Body of pancreas (tissue), 4 donors: Measurements from ENCODE around the gene CDK4. TPM values are rescaled to one million over a fixed set of nuclear protein-coding genes. Genes with fewer than 3 reads are reported as not detected.
"Not testable (repeated sequence)": the region's sequence is repeated elsewhere in the genome, so short reads cannot be mapped to it uniquely, and the experiment has no call there.

ENCODE experiments used
- ATAC-seq: fragments of 150-250 bp; one replicate; pipeline ENCODE4 v1.9.1; 2016
- DNase-seq, 4 donors: peaks; one replicate each; pipeline ENCODE4 v3.0.0-alpha.2; 2019
- H3K27ac ChIP-seq, 4 donors: fragments of 200-600 bp; sonication (generic); 1 replicate in 3 of 4; 2 replicates in 1 of 4; pipeline versions ENCODE4 v1.5.1 to v1.6.1; 2016 to 2019; ENCODE audit warnings: mild to moderate bottlenecking in 1 of 4, mixed read lengths in 1 of 4, moderate library complexity in 1 of 4
- H3K27me3 ChIP-seq, 2 donors: fragments of 200-600 bp; sonication (generic); one replicate each; pipeline ENCODE4 v1.6.0; 2016; ENCODE audit warnings: mild to moderate bottlenecking in 1 of 2
- H3K36me3 ChIP-seq, 2 donors: fragments of 200-600 bp; sonication (generic); replicated peaks in 1 of 2; 2 replicates each; pipeline ENCODE4 v1.5.1; 2016; ENCODE audit warnings: low read depth in 2 of 2; ENCODE audit not compliant: insufficient read depth in 1 of 2
- H3K4me1 ChIP-seq: fragments of 200-600 bp; sonication (generic); one replicate; pipeline ENCODE4 v1.6.0; 2016
- H3K4me3 ChIP-seq, 2 donors: fragments of 200-600 bp; sonication (generic); 1 replicate in 1 of 2; 2 replicates in 1 of 2; pipeline ENCODE4 v1.5.1; 2016 to 2019
- H3K9me3 ChIP-seq, 3 donors: fragments of 200-600 bp; sonication (generic); 1 replicate in 2 of 3; 2 replicates in 1 of 3; pipeline ENCODE4 v1.5.1; 2016
- POLR2A ChIP-seq, 3 donors: fragments of 450-650 bp; IDR thresholded peaks; one replicate each; pipeline ENCODE4 v1.6.1; 2016; ENCODE audit warnings: antibody characterized with exemption in 3 of 3, mild to moderate bottlenecking in 2 of 3
- WGBS, 2 donors: methylation state at CpG; one replicate each; pipeline ENCODE4 v1.1.5; 2017; 5-methylcytosine and 5-hydroxymethylcytosine counted together
- intact Hi-C: fragments of 100-400 bp; cut with DNase I; formaldehyde crosslinking; loops from one replicate; pipeline ENCODE4 v1.15.1; 2023
- total RNA-seq, 2 donors: library from RNA; depleted of rRNA; stranded (reverse); fragments of >200 nt; gene quantifications; one replicate each; pipeline ENCODE4 v1.1.0, GENCODE V29; 2016
- TF ChIP-seq, protein P1 (sequence below), 7 experiments: fragments of 450-650 bp in 4 of 7; fragments of 200-600 bp in 3 of 7; sonication (generic) in 3 of 7; IDR thresholded peaks; one replicate each; pipeline ENCODE4 v1.5.1; 2016 to 2019; ENCODE audit warnings: antibody characterized with exemption in 7 of 7

CDK4 gene
- total RNA-seq, 2 donors from 2014 or later = 27.0 to 81.2 TPM

DNA sequence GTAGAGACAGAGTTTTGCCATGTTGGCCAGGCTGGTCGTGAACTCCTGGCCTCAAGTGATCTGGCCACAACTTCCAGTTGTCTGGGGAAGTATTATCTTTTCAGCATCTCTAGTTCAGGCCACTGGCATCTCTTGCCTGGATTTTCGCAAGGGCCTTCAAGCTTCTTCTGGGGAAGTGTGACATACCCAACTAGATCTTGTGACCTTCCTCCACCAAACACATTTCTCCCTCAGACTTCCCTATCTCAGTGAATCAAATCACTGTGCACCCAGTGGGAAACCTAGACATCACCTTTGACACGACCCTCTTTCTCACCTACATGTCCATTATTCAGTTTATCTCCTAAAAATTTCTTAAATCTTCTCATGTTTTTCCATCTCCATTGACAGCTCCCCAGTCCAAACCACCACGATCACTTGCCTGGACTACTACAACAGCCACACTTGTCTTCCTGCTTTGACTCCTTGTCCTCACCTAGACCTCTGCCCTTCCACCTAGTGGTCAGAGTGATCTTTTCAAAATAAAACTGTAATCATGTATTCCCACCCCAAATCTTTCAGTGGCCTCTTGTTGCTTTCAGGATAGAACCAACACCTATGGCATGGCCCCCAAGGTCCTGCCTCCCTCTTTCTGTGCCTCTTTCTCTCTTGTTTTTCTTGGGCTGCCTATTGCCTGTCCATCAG lies 23.6 kb upstream of the CDK4 start:
- DNase-seq = no peak
- Histone ChIP-seq H3K27ac (no peak overlapping the region), H3K4me1 (peaks cover 41% of the 10 kb centered on the region), H3K4me3 (no peak overlapping the region), H3K9me3 (no peaks in the 10 kb centered on the region), H3K36me3 (no peaks in the 10 kb centered on the region), H3K27me3 (no peaks in the 10 kb centered on the region)
- intact Hi-C loops = no loop called here
- no peak for ATAC-seq
- TF ChIP-seq, protein P1, sequence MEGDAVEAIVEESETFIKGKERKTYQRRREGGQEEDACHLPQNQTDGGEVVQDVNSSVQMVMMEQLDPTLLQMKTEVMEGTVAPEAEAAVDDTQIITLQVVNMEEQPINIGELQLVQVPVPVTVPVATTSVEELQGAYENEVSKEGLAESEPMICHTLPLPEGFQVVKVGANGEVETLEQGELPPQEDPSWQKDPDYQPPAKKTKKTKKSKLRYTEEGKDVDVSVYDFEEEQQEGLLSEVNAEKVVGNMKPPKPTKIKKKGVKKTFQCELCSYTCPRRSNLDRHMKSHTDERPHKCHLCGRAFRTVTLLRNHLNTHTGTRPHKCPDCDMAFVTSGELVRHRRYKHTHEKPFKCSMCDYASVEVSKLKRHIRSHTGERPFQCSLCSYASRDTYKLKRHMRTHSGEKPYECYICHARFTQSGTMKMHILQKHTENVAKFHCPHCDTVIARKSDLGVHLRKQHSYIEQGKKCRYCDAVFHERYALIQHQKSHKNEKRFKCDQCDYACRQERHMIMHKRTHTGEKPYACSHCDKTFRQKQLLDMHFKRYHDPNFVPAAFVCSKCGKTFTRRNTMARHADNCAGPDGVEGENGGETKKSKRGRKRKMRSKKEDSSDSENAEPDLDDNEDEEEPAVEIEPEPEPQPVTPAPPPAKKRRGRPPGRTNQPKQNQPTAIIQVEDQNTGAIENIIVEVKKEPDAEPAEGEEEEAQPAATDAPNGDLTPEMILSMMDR (IDR thresholded peaks at IDR 0.05) = peak in 1 of 7 experiments; percentile 8
- no peak for TF ChIP-seq POLR2A (IDR thresholded peaks at IDR 0.05)
- WGBS, 2 donors = 72 to 75% methylated on average over 4 of the region's 4 CpGs

DNA sequence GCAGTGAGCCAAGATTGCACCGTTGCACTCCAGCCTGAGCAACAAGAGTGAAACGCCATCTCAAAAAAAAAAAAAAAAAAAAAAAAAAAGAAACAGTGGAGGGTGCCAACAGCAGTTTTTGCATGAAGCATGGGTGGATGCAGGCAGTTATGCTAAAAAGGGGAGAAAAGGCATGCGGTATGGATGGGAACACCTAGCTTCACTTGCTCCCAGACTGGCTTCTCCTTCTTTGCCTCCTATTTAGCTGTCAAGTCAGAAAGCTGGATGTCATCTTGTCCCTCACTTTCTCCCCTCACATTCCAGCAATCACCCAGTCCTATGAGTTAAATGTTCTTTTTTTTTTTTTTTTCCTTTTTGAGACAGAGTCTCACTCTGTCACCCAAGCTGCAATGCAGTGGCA lies 22.9 kb upstream of the CDK4 start:
- TF ChIP-seq POLR2A (IDR thresholded peaks at IDR 0.05) = no peak
- TF ChIP-seq, protein P1 (IDR thresholded peaks at IDR 0.05) = no peak
- ATAC-seq = no peak
- no peaks in the 10 kb centered on the region for H3K9me3 ChIP-seq

DNA sequence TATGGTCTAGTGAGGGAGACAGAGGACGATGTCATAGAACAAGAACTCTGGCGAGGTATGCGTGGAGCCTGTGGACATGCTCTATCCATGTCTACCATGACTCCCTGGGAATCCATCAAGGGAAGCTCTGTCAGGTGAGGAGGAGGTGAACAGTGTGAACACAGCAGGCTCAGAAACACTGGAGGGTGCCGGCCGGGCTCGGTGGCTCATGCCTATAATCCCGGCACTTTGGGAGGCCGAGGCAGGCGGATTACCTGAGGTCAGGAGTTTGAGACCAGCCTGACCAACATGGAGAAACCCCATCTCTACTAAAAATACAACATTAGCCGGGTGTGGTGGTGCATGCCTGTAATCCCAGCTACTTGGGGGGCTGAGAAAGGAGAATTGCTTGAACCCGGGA lies 22.5 kb upstream of the CDK4 start:
- H3K27ac ChIP-seq, ATAC-seq, H3K4me3 ChIP-seq, DNase-seq, H3K27me3 ChIP-seq, H3K9me3 ChIP-seq, H3K36me3 ChIP-seq, intact Hi-C loops: not testable (repeated sequence)
- peaks cover 46% of the 10 kb centered on the region for H3K4me1 ChIP-seq
- 92 to 96% methylated on average over 11 of the region's 11 CpGs for WGBS, 2 donors

More for the DNA sequence above, 22.9 kb upstream of the CDK4 start:
- Histone ChIP-seq H3K27me3 (no peaks in the 10 kb centered on the region), H3K27ac (no peak overlapping the region), H3K36me3 (peaks cover 0 to 3% of the 10 kb centered on the region in 2 donors), H3K4me1 (peaks cover 46% of the 10 kb centered on the region), H3K4me3 (no peak overlapping the region)
- no peak for DNase-seq
- WGBS, 2 donors = 75 to 86% methylated on average over 3 of the region's 3 CpGs
- intact Hi-C loops = no loop called here

DNA sequence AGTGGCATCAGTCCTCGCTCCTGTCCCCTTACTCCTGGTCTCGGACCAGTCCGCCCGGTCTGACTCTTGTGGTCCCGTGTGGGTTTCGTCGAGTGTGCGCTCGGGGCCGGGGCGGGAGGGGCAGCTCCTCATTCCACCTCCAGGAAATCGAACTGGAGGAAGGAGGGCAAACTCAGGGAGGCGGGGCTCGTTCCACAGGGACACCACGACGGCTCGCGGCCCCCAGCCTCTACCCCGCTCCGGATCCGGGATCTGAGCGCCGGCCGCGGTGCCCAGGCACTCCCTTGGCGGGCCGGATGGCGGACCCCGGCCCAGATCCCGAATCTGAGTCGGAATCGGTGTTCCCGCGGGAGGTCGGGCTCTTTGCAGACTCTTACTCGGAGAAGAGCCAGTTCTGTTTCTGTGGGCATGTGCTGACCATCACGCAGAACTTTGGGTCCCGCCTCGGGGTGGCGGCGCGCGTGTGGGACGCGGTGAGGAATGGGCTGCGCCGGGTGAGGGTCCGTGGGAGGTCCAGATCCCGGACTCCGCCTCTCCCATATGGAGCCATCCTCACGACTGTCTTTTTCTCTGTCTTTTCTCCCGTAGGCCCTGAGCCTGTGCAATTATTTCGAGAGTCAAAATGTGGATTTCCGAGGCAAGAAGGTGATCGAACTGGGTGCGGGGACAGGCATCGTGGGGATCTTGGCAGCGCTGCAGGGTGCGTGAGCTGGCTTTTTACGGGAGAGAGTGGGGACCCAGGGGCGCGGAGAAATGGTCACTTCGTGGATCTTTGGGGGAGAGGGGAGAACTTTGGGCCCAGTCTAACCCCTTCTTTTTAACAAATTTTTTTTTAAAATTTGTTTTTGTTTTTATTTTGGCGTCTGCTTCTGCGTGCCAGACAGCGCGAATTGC lies 20.6 kb upstream of the CDK4 start, which contains the start of gene EEF1AKMT3:
Gene EEF1AKMT3, plus strand, starts transcription at position 186 of the 894 bp plus-strand sequence. Its CDS starts 111 bp downstream, at position 297.
- no peaks in the 10 kb centered on the region for H3K27me3 ChIP-seq
- H3K27ac ChIP-seq = peak within 1 kb of the TSS; percentile 78 to 95 (median 90)
- H3K4me3 ChIP-seq = peak within 1 kb of the TSS; percentile 32 to 69
- 1 to 4% methylated on average over 31 to 67 of the region's 67 CpGs for WGBS, 2 donors
- no peaks in the 10 kb centered on the region for H3K9me3 ChIP-seq
- DNase-seq (peak; percentile 71 to 81 (median 77)), ATAC-seq (peak; percentile 68)
- intact Hi-C loops = no loop called here
- TF ChIP-seq, protein P1 (IDR thresholded peaks at IDR 0.05) = peak in 2 of 7 experiments; percentile 2 to 7
- peak in 1 of 3 donors; percentile 23 for TF ChIP-seq POLR2A (IDR thresholded peaks at IDR 0.05)
- H3K4me1 ChIP-seq = peaks cover 38% of the 10 kb centered on the region
- H3K36me3 ChIP-seq = peaks cover 0 to 6% of the 10 kb centered on the region in 2 donors

DNA sequence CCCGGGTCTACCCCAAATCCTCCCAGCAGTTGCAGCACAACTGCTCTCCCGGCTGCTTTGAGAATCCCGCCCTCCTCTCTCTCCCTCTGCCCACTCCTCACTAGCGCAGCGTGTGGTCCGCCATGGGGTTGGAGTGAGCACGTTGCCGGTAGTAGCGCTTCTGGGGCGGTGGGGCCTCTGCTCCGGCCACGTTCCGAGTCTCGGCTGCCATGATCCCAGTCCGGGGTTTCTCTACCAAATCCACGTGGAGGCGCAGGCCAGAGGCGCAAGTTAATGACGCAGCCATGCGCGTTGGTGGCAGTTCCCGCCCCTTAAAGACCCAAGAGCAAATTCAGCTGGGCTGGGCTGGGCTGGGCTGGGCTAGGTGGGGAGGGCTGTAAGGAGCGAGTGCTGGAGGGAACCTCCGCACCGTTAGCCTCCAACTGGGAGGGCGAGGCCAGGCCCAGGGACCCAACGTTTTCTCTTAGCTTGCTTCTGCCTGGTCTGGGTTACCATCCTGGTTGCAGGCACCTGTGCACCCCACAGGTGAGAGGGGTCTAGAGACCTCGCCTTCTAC lies 19.8 kb upstream of the CDK4 start, which contains the start of gene METTL1:
Gene METTL1, minus strand, starts transcription at position 233 of the 556 bp plus-strand sequence. Its CDS starts 22 bp downstream, at position 211.
- Histone ChIP-seq H3K9me3 (no peaks in the 10 kb centered on the region), H3K27ac (peak within 1 kb of the TSS; percentile 78 to 95 (median 90)), H3K27me3 (no peaks in the 10 kb centered on the region), H3K36me3 (peaks cover 0 to 6% of the 10 kb centered on the region in 2 donors), H3K4me3 (peak within 1 kb of the TSS; percentile 32 to 69), H3K4me1 (peaks cover 40% of the 10 kb centered on the region)
- intact Hi-C loops = no loop called here
- 0% methylated on average over 22 to 28 of the region's 28 CpGs for WGBS, 2 donors
- peak; percentile 42 to 89 (median 82) for TF ChIP-seq POLR2A (IDR thresholded peaks at IDR 0.05)
- TF ChIP-seq, protein P1 (IDR thresholded peaks at IDR 0.05) = peak in 2 of 7 experiments; percentile 6 to 17
- DNase-seq = peak; percentile 94 to 97 (median 96)
- ATAC-seq = peak; percentile 95
